ENCODE measurements around the gene CHRNA9. TPM values are rescaled to one million over a fixed set of nuclear protein-coding genes. Genes with fewer than 3 reads are reported as not detected.

CHRNA9 gene
- total RNA-seq, 1 donor from 2014 or later = not detected

- peaks cover 27% of the 10 kb centered on the region for H3K27me3 Mint-ChIP-seq (ENCODE audit: unreplicated experiment)
Observed at GRCh38 chr4:40395166-40395900, 60.2 kb downstream of the CHRNA9 start.

GRCh38 chr4:40395908-40396793 lies 61.0 kb downstream of the CHRNA9 start:
- Mint-ChIP-seq H3K4me3 (ENCODE audit: unreplicated experiment) (no peak overlapping the region), H3K9me3 (ENCODE audit: unreplicated experiment) (no peaks in the 10 kb centered on the region), H3K27me3 (ENCODE audit: unreplicated experiment) (peaks cover 27% of the 10 kb centered on the region), H3K27ac (ENCODE audit: unreplicated experiment) (no peak overlapping the region), H3K36me3 (ENCODE audit: unreplicated experiment) (no peaks in the 10 kb centered on the region), H3K4me1 (ENCODE audit: unreplicated experiment) (peaks cover 9% of the 10 kb centered on the region)
- no peak for DNase-seq (ENCODE audit: extremely low spot score, unreplicated experiment)
- no peak for TF ChIP-seq CTCF (IDR thresholded peaks at IDR 0.05)

More at GRCh38 chr4:40395166-40395900, 60.2 kb downstream of the CHRNA9 start:
- no peak overlapping the region for H3K27ac Mint-ChIP-seq (ENCODE audit: unreplicated experiment)
- DNase-seq (ENCODE audit: extremely low spot score, unreplicated experiment) = no peak
- no peaks in the 10 kb centered on the region for H3K9me3 Mint-ChIP-seq (ENCODE audit: unreplicated experiment)
- no peak for TF ChIP-seq CTCF (IDR thresholded peaks at IDR 0.05)
- no peaks in the 10 kb centered on the region for H3K36me3 Mint-ChIP-seq (ENCODE audit: unreplicated experiment)
- no peak overlapping the region for H3K4me3 Mint-ChIP-seq (ENCODE audit: unreplicated experiment)
- H3K4me1 Mint-ChIP-seq (ENCODE audit: unreplicated experiment) = peaks cover 9% of the 10 kb centered on the region

- Mint-ChIP-seq H3K27me3 (ENCODE audit: unreplicated experiment) (peaks cover 11% of the 10 kb centered on the region), H3K27ac (ENCODE audit: unreplicated experiment) (no peak overlapping the region), H3K4me3 (ENCODE audit: unreplicated experiment) (no peak overlapping the region), H3K4me1 (ENCODE audit: unreplicated experiment) (peaks cover 9% of the 10 kb centered on the region), H3K36me3 (ENCODE audit: unreplicated experiment) (no peaks in the 10 kb centered on the region), H3K9me3 (ENCODE audit: unreplicated experiment) (no peaks in the 10 kb centered on the region)
- TF ChIP-seq CTCF (IDR thresholded peaks at IDR 0.05) = no peak
- no peak for DNase-seq (ENCODE audit: extremely low spot score, unreplicated experiment)
Observed at GRCh38 chr4:40399578-40399977, 64.4 kb downstream of the CHRNA9 start.

- TF ChIP-seq CTCF (IDR thresholded peaks at IDR 0.05) = no peak
- Mint-ChIP-seq H3K27me3 (ENCODE audit: unreplicated experiment) (peaks cover 13% of the 10 kb centered on the region), H3K4me1 (ENCODE audit: unreplicated experiment) (peaks cover 5% of the 10 kb centered on the region), H3K9me3 (ENCODE audit: unreplicated experiment) (no peaks in the 10 kb centered on the region), H3K36me3 (ENCODE audit: unreplicated experiment) (no peaks in the 10 kb centered on the region), H3K27ac (ENCODE audit: unreplicated experiment) (no peak overlapping the region), H3K4me3 (ENCODE audit: unreplicated experiment) (no peak overlapping the region)
- DNase-seq (ENCODE audit: extremely low spot score, unreplicated experiment) = no peak
Observed at GRCh38 chr4:40401096-40401495, 66.0 kb downstream of the CHRNA9 start.

GRCh38 chr4:40401631-40402030 lies 66.5 kb downstream of the CHRNA9 start:
- Mint-ChIP-seq H3K27ac (ENCODE audit: unreplicated experiment) (no peak overlapping the region), H3K27me3 (ENCODE audit: unreplicated experiment) (peaks cover 13% of the 10 kb centered on the region), H3K9me3 (ENCODE audit: unreplicated experiment) (no peaks in the 10 kb centered on the region), H3K4me3 (ENCODE audit: unreplicated experiment) (no peak overlapping the region), H3K4me1 (ENCODE audit: unreplicated experiment) (no peaks in the 10 kb centered on the region), H3K36me3 (ENCODE audit: unreplicated experiment) (no peaks in the 10 kb centered on the region)
- no peak for TF ChIP-seq CTCF (IDR thresholded peaks at IDR 0.05)
- no peak for DNase-seq (ENCODE audit: extremely low spot score, unreplicated experiment)

Measured in osteocyte (in vitro differentiated cells).